B cell (primary cell): ENCODE data around the gene TPSB2. TPM values are rescaled to one million over a fixed set of nuclear protein-coding genes. Genes with fewer than 3 reads are reported as not detected.

Experiments
- ATAC-seq: fragments of 200-7000 bp; cut with Tn5 transposase; one replicate; pipeline ENCODE4 v1.10.0; 2021; ENCODE audit warnings: low read depth, mild to moderate bottlenecking, moderate number of reproducible peaks, moderate library complexity
- CTCF ChIA-PET: fragments of 350-600 bp; sonication (Branson Sonifier 250); formaldehyde crosslinking; loops from one replicate; lab custom pipeline; 2021; ENCODE audit warnings: antibody characterized with exemption, inconsistent platforms; lab: Charles Lee
- POLR2A ChIA-PET: fragments of 350-600 bp; sonication (Branson Sonifier 250); formaldehyde crosslinking; loops from one replicate; lab custom pipeline; 2021; ENCODE audit warnings: antibody characterized with exemption; lab: Charles Lee
- DNase-seq: peaks from one replicate; pipeline ENCODE4 v3.0.0; 2013
- H2AFZ ChIP-seq: 2 replicates; pipeline ENCODE4 v1.6.1; 2012; ENCODE audit warnings: mild to moderate bottlenecking, low read depth, low read length; ENCODE audit not compliant: insufficient read depth, poor library complexity, severe bottlenecking
- H3K27ac ChIP-seq, 2 donors: 1 replicate in 1 of 2; 2 replicates in 1 of 2; pipeline ENCODE4 v1.5.1; 2012 to 2013; ENCODE audit warnings: low read length in 2 of 2, mild to moderate bottlenecking in 2 of 2, moderate library complexity in 1 of 2
- H3K27me3 ChIP-seq, 4 experiments: fragments of 200-600 bp in 1 of 4; sonication (generic) in 1 of 4; replicated peaks in 1 of 4; 1 replicate in 2 of 4; 2 replicates in 2 of 4; pipeline versions ENCODE4 v1.6.1 to v1.7.0; 2013 to 2016; ENCODE audit warnings: low read length in 3 of 4, mild to moderate bottlenecking in 2 of 4, mixed read lengths in 1 of 4, moderate library complexity in 1 of 4; ENCODE audit not compliant: insufficient read depth in 4 of 4, control insufficient read depth in 3 of 4; ENCODE audit errors: control extremely low read depth in 1 of 4
- H3K36me3 ChIP-seq, 2 experiments: replicated peaks in 1 of 2; 1 replicate in 1 of 2; 2 replicates in 1 of 2; pipeline versions ENCODE4 v1.6.1 to v1.7.1; 2013; ENCODE audit warnings: low read length in 1 of 2; ENCODE audit not compliant: insufficient read depth in 2 of 2, control insufficient read depth in 1 of 2; ENCODE audit errors: control extremely low read depth in 1 of 2, extremely low read depth in 1 of 2
- H3K4me1 ChIP-seq, 2 donors: fragments of 200-600 bp in 1 of 2; sonication (generic) in 1 of 2; 1 replicate in 1 of 2; 2 replicates in 1 of 2; pipeline versions ENCODE4 v1.5.1 to v1.6.1; 2013 to 2017; ENCODE audit warnings: low read length in 2 of 2; ENCODE audit not compliant: control insufficient read depth in 2 of 2, insufficient read depth in 2 of 2
- H3K4me2 ChIP-seq: replicated peaks from 2 replicates; pipeline ENCODE3; 2012; ENCODE audit warnings: mild to moderate bottlenecking, low read depth, low read length; ENCODE audit not compliant: poor library complexity, severe bottlenecking
- H3K4me3 ChIP-seq, 5 experiments: fragments of 200-600 bp in 1 of 5; sonication (generic) in 1 of 5; 1 replicate in 3 of 5; 2 replicates in 2 of 5; pipeline versions ENCODE4 v1.5.1 to v1.7.0; 2011 to 2016; ENCODE audit warnings: low read length in 4 of 5, mild to moderate bottlenecking in 4 of 5, low read depth in 2 of 5, control low read depth in 1 of 5, moderate library complexity in 1 of 5; ENCODE audit not compliant: insufficient read depth in 1 of 5; ENCODE audit errors: control extremely low read depth in 1 of 5, extremely low read depth in 1 of 5
- H3K79me2 ChIP-seq: fragments of 200-600 bp; sonication (generic); one replicate; pipeline ENCODE4 v1.6.0; 2016; ENCODE audit warnings: low read length; ENCODE audit not compliant: control insufficient read depth, insufficient read depth
- H3K9ac ChIP-seq: fragments of 200-600 bp; sonication (generic); 2 replicates; pipeline ENCODE4 v1.6.1; 2017; ENCODE audit warnings: mild to moderate bottlenecking, low read length, moderate library complexity
- H3K9me3 ChIP-seq, 3 donors: one replicate each; pipeline versions ENCODE4 v1.6.1 to v1.7.1; 2013; ENCODE audit warnings: low read length in 2 of 3; ENCODE audit not compliant: control insufficient read depth in 2 of 3, insufficient read depth in 1 of 3; ENCODE audit errors: control extremely low read depth in 1 of 3
- H4K20me1 ChIP-seq: 2 replicates; pipeline ENCODE4 v1.6.0; 2012; ENCODE audit warnings: mild to moderate bottlenecking, low read length; ENCODE audit not compliant: insufficient read depth, control insufficient read depth, poor library complexity, severe bottlenecking
- H3K27ac Mint-ChIP-seq: one replicate; pipeline ENCODE4 v1.8.0; 2021; ENCODE audit warnings: mixed read lengths
- H3K27me3 Mint-ChIP-seq: one replicate; pipeline ENCODE4 v1.8.0; 2021; ENCODE audit warnings: mixed read lengths
- H3K4me1 Mint-ChIP-seq: one replicate; pipeline ENCODE4 v1.8.0; 2021; ENCODE audit warnings: mixed read lengths
- H3K4me3 Mint-ChIP-seq: one replicate; pipeline ENCODE4 v1.8.0; 2021; ENCODE audit warnings: mixed read lengths
- H3K9me3 Mint-ChIP-seq: one replicate; pipeline ENCODE4 v1.8.0; 2022; ENCODE audit warnings: mixed read lengths; ENCODE audit not compliant: insufficient read depth
- CTCF ChIP-seq: fragments of 200-600 bp; IDR thresholded peaks from one replicate; pipeline ENCODE4 v1.8.0; 2022; ENCODE audit warnings: antibody characterized with exemption, mild to moderate bottlenecking
- EZH2 ChIP-seq: IDR thresholded peaks from 2 replicates; pipeline ENCODE4 v1.6.1; 2012; ENCODE audit warnings: borderline replicate concordance, low read depth, mild to moderate bottlenecking, moderate library complexity, low read length; ENCODE audit not compliant: insufficient read depth, poor library complexity, severe bottlenecking
- WGBS: methylation state at CpG from one replicate; pipeline ENCODE4 v1.1.5; 2013; ENCODE audit warnings: missing lambda C conversion rate; ENCODE audit not compliant: insufficient coverage; 5-methylcytosine and 5-hydroxymethylcytosine counted together
- intact Hi-C: fragments of 100-400 bp; cut with micrococcal nuclease; formaldehyde crosslinking; loops from one replicate; pipeline ENCODE4 v1.10.0; 2022
- polyA plus RNA-seq: library from polyadenylated mRNA; depleted of rRNA; stranded (reverse); fragments of >200 nt; gene quantifications from 2 replicates; pipeline ENCODE4 v1.2.3, GENCODE V29; 2012
- total RNA-seq, 2 donors: library from RNA; stranded (reverse); fragments of 120-200 nt in 1 of 2; gene quantifications; 1 replicate in 1 of 2; 2 replicates in 1 of 2; pipeline versions ENCODE4 v1.2.3 to v1.2.4, GENCODE V29; 2013 to 2022

Gene TPSB2
- total and polyA plus RNA-seq, 2 donors (not counting 1 experiment from before 2014, with no cell fraction given) = not detected

GRCh38 chr16:1264345-1265089 lies 34.5 kb upstream of the TPSB2 start:
- CTCF ChIA-PET = no interaction called here
- no peaks in the 10 kb centered on the region for H3K79me2 ChIP-seq
- H3K27ac ChIP-seq = no peak overlapping the region
- no peak overlapping the region for H3K27ac Mint-ChIP-seq
- no peaks in the 10 kb centered on the region for H4K20me1 ChIP-seq
- H3K4me1 ChIP-seq = no peaks in the 10 kb centered on the region
- intact Hi-C loops = no loop called here
- no peaks in the 10 kb centered on the region for H3K36me3 ChIP-seq
- H3K4me3 ChIP-seq = no peak overlapping the region
- H3K9me3 ChIP-seq = peaks cover 0 to 4% (median 0%) of the 10 kb centered on the region in 3 donors
- no peak for TF ChIP-seq EZH2
- H3K9me3 Mint-ChIP-seq = peaks cover 5% of the 10 kb centered on the region
- H3K4me3 Mint-ChIP-seq = no peak overlapping the region
- ATAC-seq = no peak
- no peak overlapping the region for H3K4me2 ChIP-seq
- no peak for DNase-seq
- no peak overlapping the region for H3K9ac ChIP-seq
- POLR2A ChIA-PET = no interaction called here
- H3K4me1 Mint-ChIP-seq = no peaks in the 10 kb centered on the region
- H2AFZ ChIP-seq = no peak overlapping the region
- peaks cover 15% of the 10 kb centered on the region for H3K27me3 Mint-ChIP-seq
- peaks cover 0 to 37% (median 9%) of the 10 kb centered on the region in 4 experiments for H3K27me3 ChIP-seq
- WGBS = 91% methylated on average over 15 of the region's 16 CpGs

- H3K79me2 ChIP-seq = no peaks in the 10 kb centered on the region
- no peak for TF ChIP-seq EZH2
- TF ChIP-seq CTCF = no peak
- ChIA-PET CTCF (no interaction called here), POLR2A (no interaction called here)
- H3K9me3 ChIP-seq = peaks cover 0 to 4% (median 0%) of the 10 kb centered on the region in 3 donors
- H3K27ac ChIP-seq = no peak overlapping the region
- H3K27me3 Mint-ChIP-seq = peaks cover 17% of the 10 kb centered on the region
- peaks cover 0 to 44% (median 12%) of the 10 kb centered on the region in 4 experiments for H3K27me3 ChIP-seq
- H3K4me3 ChIP-seq = no peak overlapping the region
- no peak overlapping the region for H2AFZ ChIP-seq
- DNase-seq = no peak
- H3K4me3 Mint-ChIP-seq = no peak overlapping the region
- H3K36me3 ChIP-seq = no peaks in the 10 kb centered on the region
- H3K9me3 Mint-ChIP-seq = peaks cover 5% of the 10 kb centered on the region
- no peaks in the 10 kb centered on the region for H4K20me1 ChIP-seq
- no peak overlapping the region for H3K9ac ChIP-seq
- H3K4me2 ChIP-seq = no peak overlapping the region
- peaks cover 4% of the 10 kb centered on the region for H3K4me1 Mint-ChIP-seq
- no peak overlapping the region for H3K27ac Mint-ChIP-seq
- WGBS = 95% methylated on average over 14 of the region's 15 CpGs
- no peak for ATAC-seq
- H3K4me1 ChIP-seq = peaks cover 6 to 7% of the 10 kb centered on the region in 2 donors
- intact Hi-C loops = no loop called here
Observed at GRCh38 chr16:1263591-1264344, 33.8 kb upstream of the TPSB2 start.
